HT1080 (cell line): ENCODE measurements around the gene FOXE1. TPM values are rescaled to one million over a fixed set of nuclear protein-coding genes. Genes with fewer than 3 reads are reported as not detected.

Experiments used
- total RNA-seq: library from RNA; depleted of rRNA; stranded (reverse); fragments of >200 nt; shearing (Covaris generic); gene quantifications from 2 replicates; pipeline ENCODE4 v1.2.3, GENCODE V29; 2014; rRNA removed

Gene FOXE1
- total RNA-seq, 1 experiment from 2014 or later, result not detected

Other genes starting within 250 kb of the FOXE1 start
- 14.8 and 15.0 TPM in 2 replicates for gene TSTD2, start 219.9 kb upstream of the FOXE1 start, total RNA-seq
- gene NCBP1, start 219.4 kb upstream of the FOXE1 start, total RNA-seq, result 49.2 and 52.9 TPM in 2 replicates
- gene XPA, start 155.9 kb upstream of the FOXE1 start, total RNA-seq, result 5.4 and 7.9 TPM in 2 replicates
- gene TRMO, start 69.3 kb downstream of the FOXE1 start, total RNA-seq, result 18.0 and 20.1 TPM in 2 replicates
- not detected in 2 replicates for gene HEMGN, start 84.9 kb downstream of the FOXE1 start, total RNA-seq
- gene ANP32B, start 130.1 kb downstream of the FOXE1 start, total RNA-seq, result 16.8 and 53.1 TPM in 2 replicates
- 92.2 and 93.3 TPM in 2 replicates for gene NANS, start 203.5 kb downstream of the FOXE1 start, total RNA-seq